Embryonic facial prominence (tissue), 1 donor: ENCODE data around the gene MYRF.
A peak's percentile ranks its signal among the peaks of the same experiment; 100 is the strongest.

Source experiments
- DNase-seq: peaks from one replicate; pipeline ENCODE4 v3.0.0-alpha.2; 2016; ENCODE audit errors: extremely low spot score

Gene MYRF

DNA sequence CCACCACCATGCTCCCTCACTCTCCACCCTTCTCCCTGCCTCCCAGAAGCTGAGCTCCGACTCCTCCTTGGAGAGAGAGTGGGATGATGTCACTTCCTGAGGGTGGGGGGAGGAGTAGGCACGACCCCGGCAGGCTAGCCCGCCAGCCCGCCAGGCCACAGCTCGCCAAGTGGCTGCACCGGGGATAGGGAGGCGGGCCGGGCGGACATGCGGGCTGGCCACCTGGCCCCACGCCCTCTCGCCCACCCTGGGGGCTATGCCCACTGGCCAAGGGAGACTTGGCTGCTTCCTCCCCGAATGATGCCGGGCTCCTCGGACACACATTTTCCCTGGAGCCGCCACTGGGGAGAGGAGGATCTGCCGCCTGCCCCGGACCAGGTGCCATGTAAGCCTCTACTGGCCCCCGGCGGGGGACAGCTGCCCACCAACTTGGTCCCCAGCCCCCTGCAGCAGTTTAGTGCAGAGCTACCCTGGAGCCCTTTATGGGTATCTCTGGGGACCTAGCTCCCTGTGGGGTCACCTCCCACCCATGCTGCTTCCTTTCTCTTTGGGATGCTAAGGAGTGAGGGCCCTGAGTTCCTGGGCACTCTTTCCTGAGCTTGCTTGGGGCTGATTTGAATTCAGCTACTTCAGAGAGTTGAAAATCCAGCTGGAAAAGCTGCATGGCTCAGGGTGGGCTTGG lies 33.7 kb upstream of the MYRF start:
- peak; percentile 74 for DNase-seq

- DNase-seq, result no peak
These were observed 32.5 kb upstream of the MYRF start for GRCh38 chr11:61719978-61720377.

- no peak for DNase-seq
These were observed 31.8 kb upstream of the MYRF start for GRCh38 chr11:61720597-61720996.

- no peak for DNase-seq
These were observed 28.0 kb upstream of the MYRF start for GRCh38 chr11:61724437-61724836.

- DNase-seq, result no peak
These were observed 26.6 kb upstream of the MYRF start for GRCh38 chr11:61725781-61726231.

DNA sequence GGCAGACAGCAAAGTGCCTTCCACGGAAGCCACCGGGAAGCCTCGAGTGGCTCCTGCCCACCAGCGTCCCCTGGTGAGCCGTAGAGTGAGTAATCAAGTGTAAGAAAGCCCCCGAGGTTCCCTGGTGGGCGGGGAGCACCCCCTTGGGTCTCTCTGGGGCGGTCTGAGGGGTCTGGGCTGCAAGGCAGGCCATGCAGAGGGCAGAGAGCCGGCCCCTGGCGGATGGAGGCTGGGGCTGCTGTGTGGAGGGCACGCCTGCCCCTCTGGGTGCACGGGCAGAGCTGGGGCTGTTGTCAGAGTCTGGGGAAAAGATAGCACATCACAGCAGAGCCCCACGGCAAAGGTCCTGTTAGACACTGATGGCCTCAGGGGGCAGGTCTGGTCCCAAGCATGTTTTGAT lies 25.7 kb upstream of the MYRF start:
- no peak for DNase-seq

GRCh38 chr11:61727401-61727811 lies 25.0 kb upstream of the MYRF start:
- DNase-seq, result no peak

DNA sequence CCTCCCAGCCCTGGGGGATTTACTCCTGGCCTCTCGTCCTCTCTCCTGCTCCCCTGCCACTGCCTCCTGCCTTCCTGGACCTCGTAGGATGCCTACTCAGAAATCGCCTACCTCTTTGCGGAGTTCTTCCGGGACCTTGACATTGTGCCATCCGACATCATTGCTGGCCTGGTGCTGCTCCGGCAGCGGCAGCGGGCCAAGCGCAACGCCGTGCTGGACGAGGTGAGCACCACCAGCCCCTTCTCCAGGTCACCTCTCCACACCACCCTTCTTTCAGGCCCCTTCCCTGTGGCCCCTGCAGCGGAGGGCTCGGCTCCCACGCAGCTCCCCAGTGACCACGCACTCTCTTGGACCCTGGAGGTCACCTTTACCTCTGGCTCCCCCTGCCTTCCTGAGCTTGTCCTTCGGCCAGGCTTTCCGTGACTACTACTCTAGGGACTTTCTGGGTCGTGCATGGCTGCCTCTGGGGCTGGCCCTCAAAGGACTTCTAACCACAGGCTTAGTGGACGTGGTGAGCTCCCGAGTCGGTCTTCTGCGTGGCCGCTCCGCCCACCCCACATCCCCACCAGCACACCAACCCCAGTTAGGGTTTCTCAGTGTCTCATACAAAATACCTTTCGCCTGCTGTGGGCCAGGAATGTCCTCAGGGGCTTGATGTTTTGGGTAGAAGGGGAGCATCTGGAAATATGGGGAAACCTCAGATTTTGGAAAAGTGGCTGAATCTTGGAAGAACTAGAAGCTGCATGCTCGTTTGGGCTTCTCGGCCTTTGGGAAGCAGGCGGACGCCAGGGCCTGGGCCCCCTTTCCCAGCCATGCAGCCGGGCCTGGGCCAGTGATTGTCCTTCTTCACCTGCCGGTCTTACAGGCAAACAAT lies 24.1 kb upstream of the MYRF start:
- no peak for DNase-seq

DNA sequence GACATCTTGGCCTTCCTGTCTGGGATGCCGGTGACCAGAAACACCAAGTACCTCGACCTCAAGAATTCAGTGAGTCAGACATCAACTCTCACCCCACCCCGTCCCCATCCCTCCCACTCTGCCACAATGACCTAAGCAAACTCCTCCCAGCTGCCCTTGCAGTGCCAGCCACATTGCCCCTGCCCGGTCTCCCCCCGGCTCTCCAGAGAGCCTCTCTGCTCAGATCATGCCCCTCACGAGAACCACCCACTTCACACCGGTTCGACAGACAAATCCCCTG lies 23.6 kb upstream of the MYRF start:
- no peak for DNase-seq

DNA sequence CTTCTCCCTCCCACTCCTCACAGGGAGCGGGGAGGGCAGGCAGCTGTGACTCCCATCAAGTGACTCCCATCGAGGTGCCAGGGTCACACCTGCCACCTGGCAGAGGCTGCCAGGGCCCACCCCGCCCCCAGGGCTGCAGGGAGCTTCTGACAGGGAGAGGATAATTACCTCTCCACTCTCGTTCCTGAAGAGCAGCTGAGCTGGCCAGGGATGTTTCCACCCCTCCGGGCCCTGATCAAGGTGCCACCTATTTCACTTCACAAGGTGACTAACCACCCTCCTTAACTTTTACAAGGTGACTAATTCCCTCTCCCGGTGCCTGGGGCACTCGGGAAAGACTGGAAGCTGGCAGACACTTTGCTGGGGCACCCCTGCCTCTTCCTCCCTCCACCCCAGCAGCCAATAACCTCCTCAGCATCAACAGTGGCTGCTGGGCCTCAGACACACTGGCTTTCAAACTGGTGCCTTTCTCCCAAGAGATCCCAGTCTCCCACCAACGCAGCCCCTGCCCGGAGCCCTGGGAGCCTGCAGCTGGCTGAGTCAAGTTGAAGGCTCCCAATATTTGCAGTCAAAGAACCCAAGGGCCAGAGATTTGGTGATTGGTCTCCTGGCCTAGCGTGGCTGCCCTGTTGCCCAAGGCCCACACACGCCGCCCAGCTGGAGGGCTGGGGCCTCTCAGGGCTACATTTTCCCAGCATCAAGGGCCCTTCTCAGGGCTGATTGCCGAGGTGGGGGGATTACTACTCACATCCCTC lies 22.0 kb upstream of the MYRF start:
- no peak for DNase-seq

DNA sequence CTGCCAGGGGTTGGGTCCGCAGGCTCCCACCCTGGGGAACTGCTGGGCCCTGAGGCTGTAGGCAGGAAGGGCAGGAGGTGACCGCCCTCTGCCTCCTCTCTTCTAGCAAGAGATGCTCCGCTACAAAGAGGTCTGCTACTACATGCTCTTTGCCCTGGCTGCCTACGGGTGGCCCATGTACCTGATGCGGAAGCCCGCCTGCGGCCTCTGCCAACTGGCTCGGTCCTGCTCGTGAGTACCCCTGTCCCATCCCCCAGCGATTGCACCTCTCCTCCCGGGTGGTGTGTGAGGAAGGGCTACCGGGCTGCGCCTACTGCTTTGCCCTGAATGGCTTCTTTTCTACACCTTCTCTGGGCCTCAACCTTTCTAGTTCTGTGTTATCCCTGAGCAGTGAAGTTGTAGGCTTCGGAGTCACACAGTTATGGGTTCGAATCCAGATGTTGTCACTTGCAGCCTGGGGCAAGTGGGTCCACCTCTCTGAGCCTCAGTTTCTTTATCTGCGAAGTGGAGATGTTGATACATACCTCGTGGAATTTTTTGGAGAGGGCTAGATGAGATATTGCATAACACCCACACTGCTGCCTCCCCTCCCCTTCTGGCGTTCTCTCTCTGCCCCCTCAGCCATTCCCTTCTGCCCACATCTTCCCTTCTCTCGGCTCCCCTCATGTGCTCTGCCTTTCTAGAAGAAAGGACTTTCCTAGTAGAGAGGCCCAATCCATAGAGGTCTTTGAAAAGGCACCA lies 21.1 kb upstream of the MYRF start:
- no peak for DNase-seq

DNA sequence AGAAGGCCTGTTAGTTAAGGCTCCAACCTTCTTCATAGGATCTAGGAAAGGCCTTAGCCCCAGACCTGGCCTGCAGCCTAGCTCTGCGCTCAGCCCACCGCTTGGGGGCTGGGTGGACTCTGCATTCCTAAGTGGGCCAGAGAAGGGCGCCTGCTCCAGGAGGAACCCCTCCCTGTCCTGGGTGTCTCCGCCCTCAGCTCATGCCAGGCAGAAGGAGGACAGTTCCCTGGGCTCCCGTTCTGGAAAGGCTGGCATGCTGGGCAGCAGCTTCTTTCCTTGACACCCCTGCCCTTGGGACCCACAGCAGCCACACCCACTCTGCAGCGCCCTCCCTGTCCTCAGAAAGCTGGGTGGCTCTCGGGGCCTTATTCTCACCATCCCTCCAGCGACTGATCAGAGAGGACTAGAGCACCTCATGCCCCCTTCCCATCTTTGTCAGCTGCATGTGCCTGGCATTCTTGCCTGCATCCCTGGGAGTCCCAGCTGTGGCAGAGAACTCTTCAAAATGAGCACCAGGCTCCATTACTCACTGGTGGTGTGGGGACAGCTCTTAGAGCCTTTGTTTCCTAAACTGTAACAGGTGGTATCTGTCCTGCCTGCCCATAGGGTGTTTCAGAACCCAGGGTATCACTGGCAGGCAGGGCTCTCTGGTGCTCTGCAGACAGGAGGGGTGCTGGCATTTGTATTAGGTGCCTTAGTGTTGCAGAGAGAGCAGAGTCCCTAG lies 20.3 kb upstream of the MYRF start:
- DNase-seq, result no peak

- no peak for DNase-seq
These were observed 19.7 kb upstream of the MYRF start for GRCh38 chr11:61732705-61733104.

DNA sequence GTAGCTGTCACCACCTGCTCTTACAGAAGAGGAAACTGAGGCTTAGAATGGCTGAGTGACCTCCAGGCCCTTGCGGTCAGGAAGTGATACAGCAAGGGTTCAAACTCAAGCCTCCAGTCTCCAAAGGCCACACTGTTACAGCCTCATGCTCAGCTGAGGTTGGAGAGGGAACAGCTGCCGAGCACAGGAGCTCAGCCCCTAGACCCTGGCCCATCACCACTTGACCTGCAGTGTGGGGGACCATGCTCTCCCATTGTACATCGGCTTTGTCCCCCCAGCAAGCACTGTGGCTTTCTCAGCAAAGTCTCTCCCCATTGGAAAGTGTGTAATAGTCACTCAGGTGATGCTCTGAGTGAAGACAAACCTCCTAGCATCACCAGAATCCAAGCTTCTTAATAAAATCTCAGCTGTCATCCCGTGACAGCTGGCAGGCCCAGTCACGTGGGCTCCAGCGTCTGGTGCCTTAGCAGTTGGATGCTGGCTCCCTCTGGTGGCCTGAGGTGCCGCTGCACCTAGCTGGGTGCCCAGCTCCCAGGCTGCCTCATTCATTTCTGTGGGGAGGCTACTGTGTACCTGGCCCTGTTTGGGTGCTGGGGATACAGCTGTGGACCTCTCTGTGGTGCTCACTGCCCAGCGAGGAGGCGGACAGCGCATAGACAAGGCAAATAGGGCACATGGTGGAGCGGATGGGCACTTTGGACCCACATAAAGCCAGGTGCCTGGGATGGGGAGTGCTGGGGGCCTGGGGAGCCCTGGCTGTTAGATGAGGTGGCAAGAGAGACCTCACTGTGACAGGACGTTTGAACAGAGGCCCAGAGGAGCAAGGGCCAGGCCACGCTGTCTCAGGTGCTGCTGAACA lies 19.1 kb upstream of the MYRF start:
- DNase-seq, result no peak

DNA sequence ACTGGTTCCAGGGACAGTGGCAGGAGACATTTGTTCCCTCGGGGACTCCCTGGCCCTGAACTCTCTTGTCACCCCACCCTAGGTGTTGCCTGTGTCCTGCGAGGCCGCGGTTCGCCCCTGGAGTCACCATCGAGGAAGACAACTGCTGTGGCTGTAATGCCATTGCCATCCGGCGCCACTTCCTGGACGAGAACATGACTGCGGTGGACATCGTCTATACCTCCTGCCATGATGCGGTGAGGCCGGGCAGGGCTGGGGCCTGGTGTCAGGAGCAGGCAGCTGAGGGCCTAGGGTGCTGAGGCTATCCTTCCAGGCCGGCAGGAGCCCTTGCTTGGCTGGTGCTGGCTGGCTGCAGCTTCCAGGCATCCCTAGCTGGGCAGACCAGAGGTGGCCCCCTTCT lies 17.7 kb upstream of the MYRF start:
- DNase-seq, result no peak

DNA sequence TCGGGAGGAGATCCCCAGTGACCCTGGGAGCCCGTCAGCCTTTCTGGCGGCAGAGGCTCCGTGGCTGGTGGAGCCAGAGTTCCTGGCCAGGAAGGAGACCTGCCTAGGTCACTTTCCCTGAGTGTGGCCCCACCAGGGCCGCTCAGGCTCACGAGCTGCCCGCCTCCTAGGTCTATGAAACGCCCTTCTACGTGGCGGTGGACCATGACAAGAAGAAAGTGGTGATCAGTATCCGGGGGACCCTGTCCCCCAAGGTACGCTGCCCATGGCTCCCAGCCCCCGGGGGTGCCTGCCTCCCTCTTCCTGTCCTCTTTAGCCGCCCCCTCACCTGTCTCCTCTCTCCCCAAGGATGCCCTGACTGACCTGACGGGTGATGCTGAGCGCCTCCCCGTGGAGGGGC lies 17.0 kb upstream of the MYRF start:
- no peak for DNase-seq

DNA sequence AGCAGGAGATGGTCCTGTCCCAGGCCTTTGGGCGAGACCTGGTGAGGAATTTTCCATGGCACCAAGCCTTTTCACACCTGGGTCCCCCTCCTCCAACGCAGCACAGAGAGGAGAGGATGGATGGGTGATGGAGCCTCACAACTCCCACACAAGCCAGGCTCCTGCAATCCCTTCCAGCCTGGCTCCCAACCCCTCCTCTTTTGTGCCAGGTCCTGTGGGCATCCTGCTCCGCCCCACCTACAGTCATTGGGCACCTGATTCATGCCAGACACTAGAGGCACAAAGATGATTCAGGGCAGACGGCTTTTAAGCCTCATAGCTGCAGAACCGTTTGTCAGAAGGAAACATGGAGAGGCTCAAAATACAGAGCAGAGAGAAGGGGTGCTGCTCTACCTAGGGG lies 16.1 kb upstream of the MYRF start:
- no peak for DNase-seq

DNA sequence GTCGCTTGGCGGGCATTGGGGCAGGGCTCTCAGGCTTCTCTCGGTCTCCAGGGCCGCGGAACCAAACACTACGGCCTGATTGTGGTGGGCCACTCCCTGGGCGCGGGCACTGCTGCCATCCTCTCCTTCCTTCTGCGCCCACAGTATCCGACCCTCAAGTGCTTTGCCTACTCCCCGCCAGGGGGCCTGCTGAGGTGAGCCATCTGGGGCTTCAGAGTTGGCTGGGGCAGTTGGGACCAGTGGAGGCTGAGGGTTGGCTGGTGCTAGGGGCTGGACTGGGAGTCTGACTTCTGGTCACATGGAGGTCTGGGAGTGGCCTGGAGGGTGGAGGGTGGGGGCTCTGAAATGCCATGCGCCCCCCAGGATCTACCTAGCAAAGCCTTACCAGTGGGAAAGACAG lies 15.3 kb upstream of the MYRF start:
- DNase-seq, result no peak

GRCh38 chr11:61737636-61738386 lies 14.6 kb upstream of the MYRF start:
- no peak for DNase-seq

DNA sequence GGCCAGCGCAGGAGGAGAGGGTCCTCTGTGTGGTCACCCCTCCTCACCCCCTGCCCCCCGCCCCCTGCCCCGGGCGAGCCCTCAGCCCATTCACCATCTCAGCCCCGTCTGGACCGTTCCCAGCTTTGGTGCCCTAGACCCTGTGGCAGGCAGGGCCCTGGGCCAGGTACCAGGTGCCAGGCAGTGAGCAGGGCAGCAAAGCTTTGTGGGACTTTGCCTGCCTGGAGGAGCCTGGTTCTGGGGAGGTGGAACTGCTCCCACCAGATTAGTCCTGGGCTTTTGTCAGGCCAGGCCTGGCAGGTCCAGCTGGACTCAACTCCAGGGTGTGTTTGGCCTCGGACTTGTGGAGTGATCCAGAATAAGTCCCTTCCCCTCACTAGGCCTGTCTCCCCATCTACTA lies 13.7 kb upstream of the MYRF start:
- DNase-seq, result no peak
